ENCODE measurements around the gene LYPD5.

- no peak for TF ChIP-seq FOXP2 (optimal IDR thresholded peaks at IDR 0.05; ENCODE audit: control extremely low read depth, extremely low read length, insufficient read depth)
- TF ChIP-seq POLR2AphosphoS5 (IDR thresholded peaks at IDR 0.05; ENCODE audit: borderline replicate concordance, low read depth, low read length) = no peak
- no peak for TF ChIP-seq EZH2 (IDR thresholded peaks at IDR 0.05)
Measured at GRCh38 chr19:43782689-43783231, 19.5 kb downstream of the LYPD5 start.

All from SK-N-MC (cell line).